A549 (cell line): ENCODE data around the gene GPANK1.

Source experiments
- BHLHE40 ChIP-seq: IDR thresholded peaks from 2 replicates; pipeline ENCODE4 v1.6.1; 2012; ENCODE audit warnings: low read depth, low read length, inconsistent platforms
- CHD4 ChIP-seq: fragments of 200-600 bp; sonication (generic); IDR thresholded peaks from 2 replicates; pipeline ENCODE4 v1.6.1; 2016; ENCODE audit warnings: antibody characterized with exemption, mild to moderate bottlenecking, borderline replicate concordance
- CTCF ChIP-seq: fragments of >200 bp; sonication (Bioruptor Twin); formaldehyde crosslinking; IDR thresholded peaks from 3 replicates; pipeline ENCODE4 v1.5.1; 2016
- POLR2A ChIP-seq: IDR thresholded peaks from 2 replicates; pipeline ENCODE4 v1.6.1; 2012; ENCODE audit warnings: mild to moderate bottlenecking, low read length
- TP53 ChIP-seq: fragments of 250-450 bp; sonication (Bioruptor Pico); IDR thresholded peaks from 2 replicates; pipeline ENCODE4 v1.5.0; 2021; ENCODE audit warnings: mild to moderate bottlenecking, moderate library complexity

- TF ChIP-seq POLR2A = no peak
- no peak for TF ChIP-seq CTCF
- TF ChIP-seq BHLHE40 = no peak
- no peak for TF ChIP-seq CHD4
- TF ChIP-seq TP53 (CRISPR knock-in tag) = no peak
Observed at GRCh38 chr6:31614684-31615578, 49.9 kb downstream of the GPANK1 start, which contains the start of gene AIF1.
